Fibroblast of the aortic adventitia (primary cell): ENCODE measurements around the gene ADAMTS2. TPM values are rescaled to one million over a fixed set of nuclear protein-coding genes. Genes with fewer than 3 reads are reported as not detected.

ENCODE experiments used
- DNase-seq: peaks from one replicate; pipeline ENCODE4 v3.0.0-alpha.2; 2010; ENCODE audit warnings: low read depth
- H3K4me3 ChIP-seq: 2 replicates; pipeline ENCODE4 v1.5.1; 2011; ENCODE audit warnings: low read depth, mild to moderate bottlenecking, control low read depth, low read length, moderate library complexity
- CTCF ChIP-seq: IDR thresholded peaks from 2 replicates; pipeline ENCODE4 v1.5.1; 2011; ENCODE audit warnings: mild to moderate bottlenecking, low read length, control low read depth, inconsistent platforms; ENCODE audit not compliant: insufficient read depth
- total RNA-seq: library from RNA; depleted of rRNA; stranded (reverse); fragments of >200 nt; gene quantifications from 2 replicates; pipeline ENCODE4 v1.2.3, GENCODE V29; 2012; ENCODE audit warnings: low replicate concordance

Gene ADAMTS2
- total RNA-seq, 1 donor: 25.8 TPM

GRCh38 chr5:179319741-179320281, 25.4 kb downstream of the ADAMTS2 start:
- peak; percentile 52 for DNase-seq
- H3K4me3 ChIP-seq: no peak overlapping the region
- TF ChIP-seq CTCF: no peak

- TF ChIP-seq CTCF: no peak
- no peak for DNase-seq
- no peak overlapping the region for H3K4me3 ChIP-seq
These were observed 26.1 kb downstream of the ADAMTS2 start for GRCh38 chr5:179319123-179319522.

- no peak for DNase-seq
- no peak for TF ChIP-seq CTCF
These were observed 26.9 kb downstream of the ADAMTS2 start for GRCh38 chr5:179318221-179318955.

GRCh38 chr5:179317411-179318220, 27.6 kb downstream of the ADAMTS2 start:
- H3K4me3 ChIP-seq: no peak overlapping the region
- no peak for TF ChIP-seq CTCF
- DNase-seq: no peak

More at GRCh38 chr5:179318221-179318955, 26.9 kb downstream of the ADAMTS2 start:
- no peak overlapping the region for H3K4me3 ChIP-seq

GRCh38 chr5:179316982-179317381, 28.3 kb downstream of the ADAMTS2 start:
- no peak overlapping the region for H3K4me3 ChIP-seq
- DNase-seq: no peak
- no peak for TF ChIP-seq CTCF

GRCh38 chr5:179316111-179316551, 29.1 kb downstream of the ADAMTS2 start:
- no peak for TF ChIP-seq CTCF
- H3K4me3 ChIP-seq: no peak overlapping the region
- DNase-seq: no peak
